HAP-1 (cell line): ENCODE data around the gene XAB2.
A peak's percentile ranks its signal among the peaks of the same experiment; 100 is the strongest.

Source experiments
- DNase-seq, 2 experiments: peaks; one replicate each; pipeline ENCODE4 v3.0.0-alpha.2; 2016 to 2020; ENCODE audit warnings: low spot score in 2 of 2
- H3K27me3 ChIP-seq: fragments of 250-450 bp; sonication (Bioruptor Pico); 2 replicates; pipeline ENCODE4 v1.5.1; 2020; ENCODE audit warnings: low read depth, mild to moderate bottlenecking, moderate library complexity
- H3K36me3 ChIP-seq: fragments of 250-450 bp; sonication (Bioruptor Pico); replicated peaks from 2 replicates; pipeline ENCODE4 v1.5.1; 2020; ENCODE audit warnings: mild to moderate bottlenecking
- H3K4me1 ChIP-seq: fragments of 250-450 bp; sonication (Bioruptor Pico); 2 replicates; pipeline ENCODE4 v1.5.1; 2020; ENCODE audit warnings: mild to moderate bottlenecking
- H3K4me3 ChIP-seq: fragments of 250-450 bp; sonication (Bioruptor Pico); 2 replicates; pipeline ENCODE4 v1.5.1; 2020; ENCODE audit warnings: mild to moderate bottlenecking, moderate library complexity
- H3K9me3 ChIP-seq: fragments of 250-450 bp; sonication (Bioruptor Pico); 2 replicates; pipeline ENCODE4 v1.5.1; 2020; ENCODE audit warnings: mild to moderate bottlenecking, moderate library complexity
- in situ Hi-C: fragments of 300-500 bp; cut with MboI; formaldehyde crosslinking; loops from 3 replicates; pipeline ENCODE4 v1.14.3; 2020; ENCODE audit warnings: low sequenced_read_pairs, inconsistent platforms, mixed read lengths

XAB2 gene

DNA sequence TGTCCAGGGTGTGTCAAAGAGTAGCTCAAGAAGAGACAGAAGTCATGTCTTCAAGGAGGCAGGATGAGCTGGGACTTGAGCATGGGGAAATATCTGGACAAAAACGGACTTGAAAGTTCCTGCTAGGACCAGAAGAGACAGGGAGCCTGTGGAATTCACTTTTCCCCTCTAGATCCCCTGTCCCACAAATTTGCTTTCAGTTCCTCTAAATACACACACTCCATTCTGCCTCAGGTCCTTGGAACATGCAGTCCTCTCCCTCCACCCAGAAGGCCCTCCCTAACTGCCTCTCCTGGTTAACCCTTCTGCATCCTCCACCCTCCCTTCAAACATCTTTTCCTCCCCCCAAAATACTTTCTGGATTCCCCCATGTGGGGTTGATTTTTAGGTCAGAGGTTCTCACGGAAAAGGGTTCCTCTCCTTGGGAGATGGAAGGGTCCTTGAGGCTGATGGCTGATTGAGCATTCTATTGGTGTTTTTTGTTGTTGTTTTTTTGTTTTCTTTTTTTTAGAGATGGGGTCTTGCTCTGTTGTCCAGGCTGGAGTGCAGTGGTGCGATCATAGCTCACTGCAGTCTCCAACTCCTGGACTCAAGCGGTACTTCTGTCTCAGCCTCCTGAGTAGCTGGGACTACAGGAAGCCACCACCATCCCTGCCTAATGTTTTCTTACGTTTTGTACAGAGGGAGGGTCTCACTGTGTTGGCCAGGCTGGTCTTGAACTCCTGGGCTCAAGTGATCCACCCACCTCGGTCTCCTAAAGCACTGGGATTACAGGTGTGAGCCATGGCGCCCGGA lies 32.6 kb upstream of the XAB2 start:
- H3K9me3 ChIP-seq: no peaks in the 10 kb centered on the region
- H3K27me3 ChIP-seq: no peaks in the 10 kb centered on the region; the same call in 1 of the 2 replicates
- no peak for DNase-seq
- no peaks in the 10 kb centered on the region for H3K4me1 ChIP-seq
- no peak overlapping the region for H3K4me3 ChIP-seq
- no peaks in the 10 kb centered on the region for H3K36me3 ChIP-seq
- in situ Hi-C loops: no loop called here

DNA sequence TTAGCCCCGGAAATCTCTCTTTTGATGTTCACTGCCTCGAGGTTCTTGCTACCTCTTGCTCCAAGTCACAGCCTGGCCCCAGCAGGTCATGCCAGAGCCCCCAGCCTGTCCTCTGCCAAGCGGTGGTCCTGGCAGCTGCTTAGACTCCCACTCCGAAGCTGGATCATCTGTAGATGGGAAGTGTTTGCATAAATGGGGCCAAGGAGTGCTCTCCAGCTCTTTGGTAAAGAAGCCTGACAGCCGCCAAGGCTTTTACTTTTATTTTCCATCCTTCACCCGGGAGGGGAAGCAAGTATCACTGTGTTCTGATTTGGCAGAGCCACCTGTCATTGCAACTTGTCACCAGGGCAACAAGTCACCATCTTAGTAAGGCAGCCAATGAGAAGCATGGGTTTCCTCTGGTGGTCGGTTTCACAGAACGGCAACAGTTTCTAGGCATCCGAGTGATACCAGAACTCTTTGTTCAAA lies 28.9 kb upstream of the XAB2 start:
- no peak for DNase-seq
- in situ Hi-C loops: no loop called here

DNA sequence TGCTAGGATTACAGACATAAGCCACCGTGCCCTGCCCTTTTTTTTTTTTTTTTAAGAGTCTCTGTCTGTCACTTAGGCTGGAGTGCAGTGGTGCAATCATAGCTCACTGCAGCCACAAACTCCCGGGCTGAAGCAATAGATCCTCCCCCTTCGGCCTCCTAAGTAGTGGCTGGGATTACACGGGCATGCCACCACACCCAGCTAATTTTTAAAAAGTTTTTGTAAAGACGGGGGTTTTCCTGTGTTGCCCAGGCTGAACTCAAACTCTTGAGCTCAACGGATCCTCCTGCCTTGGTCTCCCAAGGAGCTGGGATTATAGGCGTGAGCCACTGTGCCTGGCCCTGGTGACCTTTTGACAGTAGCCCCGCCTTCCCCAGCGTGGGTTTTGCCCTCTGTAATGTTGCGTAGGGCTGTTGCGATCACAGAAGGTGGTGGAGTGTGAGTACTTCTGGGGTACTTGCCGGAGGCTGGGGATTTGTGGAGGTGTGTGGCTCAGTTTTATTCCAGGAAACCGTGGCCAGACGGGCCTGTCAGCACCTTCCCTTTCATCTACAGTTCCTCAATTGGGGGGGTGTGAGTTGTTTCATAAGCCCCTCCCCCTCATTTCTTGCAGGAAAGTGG lies 27.9 kb upstream of the XAB2 start:
- Histone ChIP-seq H3K4me1 (peaks cover 3% of the 10 kb centered on the region), H3K36me3 (no peaks in the 10 kb centered on the region), H3K4me3 (no peak overlapping the region), H3K27me3 (no peaks in the 10 kb centered on the region; the same call in 1 of the 2 replicates), H3K9me3 (no peaks in the 10 kb centered on the region)
- in situ Hi-C loops: no loop called here
- DNase-seq: no peak

More for the DNA sequence above, 28.9 kb upstream of the XAB2 start:
- Histone ChIP-seq H3K9me3 (no peaks in the 10 kb centered on the region), H3K36me3 (no peaks in the 10 kb centered on the region), H3K4me1 (no peaks in the 10 kb centered on the region), H3K27me3 (no peaks in the 10 kb centered on the region; the same call in 1 of the 2 replicates), H3K4me3 (no peak overlapping the region)

- peaks cover 6% of the 10 kb centered on the region for H3K27me3 ChIP-seq
- H3K4me1 ChIP-seq: peaks cover 4% of the 10 kb centered on the region
- no peaks in the 10 kb centered on the region for H3K9me3 ChIP-seq
- in situ Hi-C loops: no loop called here
- DNase-seq: no peak
- H3K36me3 ChIP-seq: no peaks in the 10 kb centered on the region
- H3K4me3 ChIP-seq: no peak overlapping the region
Observed at GRCh38 chr19:7655581-7655980, 26.2 kb upstream of the XAB2 start.

DNA sequence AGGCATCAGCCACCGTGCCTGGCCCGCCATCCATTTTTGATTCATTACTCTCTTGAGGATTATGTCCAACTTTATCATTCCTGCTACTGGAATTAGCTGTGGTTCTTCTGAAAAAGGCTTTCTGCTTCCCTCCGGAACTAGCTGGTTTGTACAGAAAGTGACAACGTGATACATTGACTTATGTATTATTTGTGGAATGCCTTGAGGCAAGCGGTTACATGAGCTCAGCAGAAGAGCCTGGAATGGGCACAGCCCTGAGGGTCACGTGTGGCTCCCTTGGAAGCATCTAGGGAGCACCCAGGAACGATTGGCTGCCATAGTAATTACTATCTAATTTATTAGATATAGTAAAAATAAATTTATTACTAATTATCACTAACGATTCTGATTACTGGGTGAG lies 25.1 kb upstream of the XAB2 start:
- no peaks in the 10 kb centered on the region for H3K9me3 ChIP-seq
- peaks cover 4% of the 10 kb centered on the region for H3K4me1 ChIP-seq
- no peaks in the 10 kb centered on the region for H3K36me3 ChIP-seq
- H3K4me3 ChIP-seq: no peak overlapping the region
- in situ Hi-C loops: no loop called here
- H3K27me3 ChIP-seq: peaks cover 9% of the 10 kb centered on the region
- DNase-seq: no peak

DNA sequence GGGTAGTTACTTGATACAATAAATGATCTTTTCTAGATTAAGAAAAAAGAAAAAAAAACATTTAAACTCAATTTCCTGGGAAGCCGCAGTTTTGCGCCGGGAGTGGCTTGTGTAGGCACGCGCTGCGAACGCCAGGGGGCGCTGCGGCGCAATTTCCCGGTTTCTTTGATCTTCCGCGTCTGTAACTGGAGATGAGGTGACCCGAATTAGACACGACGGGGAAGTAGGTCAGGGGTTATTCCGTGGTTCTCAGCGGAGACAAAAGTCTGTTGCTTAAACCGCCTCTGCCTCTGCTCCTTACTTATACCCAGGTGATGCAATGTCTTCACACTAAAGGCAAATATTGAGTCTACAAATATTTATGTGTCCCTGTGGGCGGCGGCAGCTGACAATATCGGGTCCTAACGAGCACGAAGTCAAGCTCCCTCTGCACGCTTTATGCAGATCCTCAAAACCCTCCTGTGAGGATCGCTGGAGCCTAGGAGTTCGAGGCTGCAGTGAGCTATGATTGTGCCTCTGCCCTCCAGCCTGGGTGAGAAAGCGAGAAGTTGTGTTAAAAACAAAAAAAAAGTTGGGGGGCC lies 22.8 kb upstream of the XAB2 start:
- peak; percentile 81 to 89 for DNase-seq
- peaks cover 9% of the 10 kb centered on the region for H3K27me3 ChIP-seq

GRCh38 chr19:7650148-7650547 lies 20.8 kb upstream of the XAB2 start:
- peaks cover 4% of the 10 kb centered on the region for H3K4me1 ChIP-seq
- DNase-seq: no peak
- H3K4me3 ChIP-seq: no peak overlapping the region
- no peaks in the 10 kb centered on the region for H3K9me3 ChIP-seq
- no peaks in the 10 kb centered on the region for H3K36me3 ChIP-seq
- H3K27me3 ChIP-seq: peaks cover 9% of the 10 kb centered on the region
- in situ Hi-C loops: no loop called here

More for the DNA sequence above, 22.8 kb upstream of the XAB2 start:
- H3K4me1 ChIP-seq: peaks cover 4% of the 10 kb centered on the region
- no peak overlapping the region for H3K4me3 ChIP-seq
- in situ Hi-C loops: no loop called here
- no peaks in the 10 kb centered on the region for H3K36me3 ChIP-seq
- no peaks in the 10 kb centered on the region for H3K9me3 ChIP-seq

- in situ Hi-C loops: no loop called here
- Histone ChIP-seq H3K36me3 (no peaks in the 10 kb centered on the region), H3K4me3 (no peak overlapping the region), H3K4me1 (peaks cover 4% of the 10 kb centered on the region), H3K9me3 (no peaks in the 10 kb centered on the region), H3K27me3 (peaks cover 9% of the 10 kb centered on the region)
- no peak for DNase-seq
Observed at GRCh38 chr19:7648265-7649014, 19.1 kb upstream of the XAB2 start.

GRCh38 chr19:7647156-7647555 lies 17.8 kb upstream of the XAB2 start:
- Histone ChIP-seq H3K36me3 (no peaks in the 10 kb centered on the region), H3K4me3 (no peak overlapping the region), H3K4me1 (peaks cover under 1% of the 10 kb centered on the region; the same call in 1 of the 2 replicates), H3K27me3 (peaks cover 9% of the 10 kb centered on the region), H3K9me3 (no peaks in the 10 kb centered on the region)
- in situ Hi-C loops: no loop called here
- no peak for DNase-seq

DNA sequence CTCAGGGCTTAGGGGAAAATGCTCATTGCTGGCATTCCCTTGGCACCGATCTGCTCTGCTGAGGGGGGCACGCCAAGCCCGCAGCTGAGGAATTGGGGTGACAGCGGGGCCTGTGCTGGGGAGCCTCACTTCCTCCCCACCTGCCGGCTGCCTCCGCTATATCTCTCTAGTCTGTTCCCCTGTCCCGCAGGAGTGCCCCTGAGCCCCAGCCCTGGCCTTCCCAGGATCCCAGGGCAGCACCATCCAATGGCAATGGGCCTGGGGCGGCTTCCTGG lies 17.0 kb upstream of the XAB2 start:
- Histone ChIP-seq H3K4me3 (no peak overlapping the region), H3K36me3 (no peaks in the 10 kb centered on the region), H3K4me1 (no peaks in the 10 kb centered on the region), H3K27me3 (peaks cover 8% of the 10 kb centered on the region), H3K9me3 (no peaks in the 10 kb centered on the region)
- DNase-seq: no peak
- in situ Hi-C loops: no loop called here

DNA sequence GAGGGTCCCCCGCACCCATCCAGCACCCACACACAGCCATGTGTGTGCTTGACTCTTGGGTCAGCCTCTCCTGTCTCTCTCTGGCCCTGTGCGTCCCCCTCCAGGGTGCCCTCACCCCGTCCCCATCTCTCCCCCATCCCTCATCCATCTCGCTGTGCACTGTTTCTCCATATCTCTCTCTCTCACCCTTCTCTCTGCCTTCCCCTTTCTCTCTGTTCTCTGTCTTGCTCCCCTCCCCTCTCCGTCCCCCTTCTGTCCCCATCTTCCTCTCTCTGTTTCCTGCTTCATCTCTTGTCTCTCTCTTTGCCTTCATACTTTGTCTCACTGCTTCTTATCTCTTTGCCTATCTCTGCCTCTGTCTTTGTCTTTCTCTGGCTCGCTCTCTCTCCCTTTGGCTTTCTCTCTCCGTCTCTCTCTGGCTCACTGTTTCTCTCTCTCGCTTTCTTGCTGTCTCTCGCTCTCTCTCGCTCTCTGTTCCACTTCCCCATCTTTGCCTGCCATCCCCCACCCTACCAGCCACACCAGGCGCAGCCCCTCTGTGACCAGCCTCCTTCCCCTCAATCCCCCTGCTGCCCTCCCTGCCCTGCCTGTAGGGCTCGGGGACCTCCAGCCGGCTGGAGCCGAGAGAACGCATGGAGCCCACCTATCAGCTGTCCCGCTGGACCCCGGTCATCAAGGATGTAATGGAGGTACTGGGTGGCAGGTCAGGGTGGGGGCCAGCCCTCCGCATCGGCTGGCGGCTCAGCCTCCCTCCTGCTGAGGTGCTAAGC lies 16.5 kb upstream of the XAB2 start:
- in situ Hi-C loops: no loop called here
- Histone ChIP-seq H3K9me3 (no peaks in the 10 kb centered on the region), H3K4me1 (no peaks in the 10 kb centered on the region), H3K27me3 (peaks cover 3% of the 10 kb centered on the region; the same call in 1 of the 2 replicates), H3K4me3 (no peak overlapping the region), H3K36me3 (no peaks in the 10 kb centered on the region)
- no peak for DNase-seq

GRCh38 chr19:7645163-7645562 lies 15.8 kb upstream of the XAB2 start:
- DNase-seq: no peak

GRCh38 chr19:7644550-7644877 lies 15.2 kb upstream of the XAB2 start:
- Histone ChIP-seq H3K36me3 (no peaks in the 10 kb centered on the region), H3K9me3 (no peaks in the 10 kb centered on the region), H3K27me3 (no peaks in the 10 kb centered on the region), H3K4me3 (no peak overlapping the region), H3K4me1 (no peaks in the 10 kb centered on the region)
- in situ Hi-C loops: no loop called here
- no peak for DNase-seq

More at GRCh38 chr19:7645163-7645562, 15.8 kb upstream of the XAB2 start:
- Histone ChIP-seq H3K36me3 (no peaks in the 10 kb centered on the region), H3K4me3 (no peak overlapping the region), H3K4me1 (no peaks in the 10 kb centered on the region), H3K27me3 (no peaks in the 10 kb centered on the region), H3K9me3 (no peaks in the 10 kb centered on the region)
- in situ Hi-C loops: no loop called here
